GM04504 (cell line): ENCODE data around the gene BCAS4.

ENCODE experiments used
- DNase-seq: peaks from one replicate; pipeline ENCODE4 v3.0.0-alpha.2; 2012; ENCODE audit warnings: low read depth

BCAS4 gene

GRCh38 chr20:50913690-50914375 lies 119.0 kb downstream of the BCAS4 start:
- peak; percentile 48 for DNase-seq

GRCh38 chr20:50915424-50915823 lies 120.6 kb downstream of the BCAS4 start:
- no peak for DNase-seq

GRCh38 chr20:50916257-50916656 lies 121.4 kb downstream of the BCAS4 start:
- no peak for DNase-seq

GRCh38 chr20:50916934-50917333 lies 122.1 kb downstream of the BCAS4 start:
- DNase-seq, result no peak

GRCh38 chr20:50918403-50918802 lies 123.5 kb downstream of the BCAS4 start:
- DNase-seq, result no peak

GRCh38 chr20:50919567-50919966 lies 124.7 kb downstream of the BCAS4 start:
- no peak for DNase-seq

GRCh38 chr20:50920997-50921396 lies 126.1 kb downstream of the BCAS4 start:
- no peak for DNase-seq

GRCh38 chr20:50921803-50922501 lies 127.1 kb downstream of the BCAS4 start:
- DNase-seq, result no peak

- no peak for DNase-seq
Measured at GRCh38 chr20:50924261-50924920, 129.5 kb downstream of the BCAS4 start.

GRCh38 chr20:50926530-50926929 lies 131.7 kb downstream of the BCAS4 start:
- DNase-seq, result no peak
